AG09309 (cell line): ENCODE data around the gene MMGT1.
A peak's percentile ranks its signal among the peaks of the same experiment; 100 is the strongest.

Experiments
- DNase-seq: peaks from one replicate; pipeline ENCODE4 v3.0.0-alpha.2; 2010; ENCODE audit warnings: low read depth
- H3K4me3 ChIP-seq: 2 replicates; pipeline ENCODE4 v1.5.1; 2011; ENCODE audit warnings: mild to moderate bottlenecking, low read depth, low read length, moderate library complexity; ENCODE audit not compliant: control insufficient read depth
- CTCF ChIP-seq: IDR thresholded peaks from 2 replicates; pipeline ENCODE4 v1.5.1; 2011; ENCODE audit warnings: mild to moderate bottlenecking, low read depth, low read length, inconsistent platforms; ENCODE audit not compliant: insufficient read depth, control insufficient read depth; ENCODE audit errors: missing control alignments

Gene MMGT1

GRCh38 chrX:135977611-135978010 is 3.8 kb upstream of the MMGT1 start:
- no peak overlapping the region for H3K4me3 ChIP-seq
- no peak for TF ChIP-seq CTCF
- DNase-seq: peak; percentile 25

- no peak overlapping the region for H3K4me3 ChIP-seq
- TF ChIP-seq CTCF: no peak
- DNase-seq: no peak
Measured at GRCh38 chrX:135975421-135975820, 1.6 kb upstream of the MMGT1 start.

- H3K4me3 ChIP-seq: peak overlapping the region; percentile 37
- no peak for DNase-seq
- TF ChIP-seq CTCF: no peak
Measured at GRCh38 chrX:135974279-135974856, 580 bp upstream of the MMGT1 start.

- peak overlapping the region; percentile 93 for H3K4me3 ChIP-seq
- peak; percentile 8 for TF ChIP-seq CTCF
- DNase-seq: no peak
Measured at GRCh38 chrX:135973025-135973547, 702 bp downstream of the MMGT1 start.

GRCh38 chrX:135951291-135951690 is 22.5 kb downstream of the MMGT1 start:
- no peak for TF ChIP-seq CTCF
- H3K4me3 ChIP-seq: no peak overlapping the region
- no peak for DNase-seq

- no peak overlapping the region for H3K4me3 ChIP-seq
- TF ChIP-seq CTCF: no peak
- DNase-seq: no peak
Measured at GRCh38 chrX:135944486-135944885, 29.3 kb downstream of the MMGT1 start.
